Nephron progenitor cell (in vitro differentiated cells): ENCODE results near the gene SULT2B1.

ENCODE experiments used
- DNase-seq: peaks from one replicate; pipeline ENCODE4 v3.0.0; 2021
- H3K27ac Mint-ChIP-seq: 2 replicates; pipeline ENCODE4 v1.8.0; 2021; ENCODE audit warnings: mild to moderate bottlenecking, moderate library complexity, mixed read lengths
- H3K27me3 Mint-ChIP-seq: 2 replicates; pipeline ENCODE4 v1.8.0; 2021; ENCODE audit warnings: mild to moderate bottlenecking, low read depth, mixed read lengths; ENCODE audit not compliant: poor library complexity
- H3K36me3 Mint-ChIP-seq: 2 replicates; pipeline ENCODE4 v1.8.0; 2021; ENCODE audit warnings: low read depth, mixed read lengths
- H3K4me1 Mint-ChIP-seq: 2 replicates; pipeline ENCODE4 v1.8.0; 2021; ENCODE audit warnings: mixed read lengths
- H3K4me3 Mint-ChIP-seq: 2 replicates; pipeline ENCODE4 v1.8.0; 2021; ENCODE audit warnings: mild to moderate bottlenecking, moderate library complexity, mixed read lengths
- H3K9me3 Mint-ChIP-seq: 2 replicates; pipeline ENCODE4 v1.8.0; 2021; ENCODE audit warnings: mild to moderate bottlenecking, moderate library complexity, mixed read lengths
- CTCF ChIP-seq: fragments of 200-600 bp; sonication (generic); IDR thresholded peaks from 2 replicates; pipeline ENCODE4 v1.5.0; 2021; ENCODE audit warnings: antibody characterized with exemption

SULT2B1 gene

GRCh38 chr19:48648134-48648533 lies 96.2 kb downstream of the SULT2B1 start:
- no peaks in the 10 kb centered on the region for H3K9me3 Mint-ChIP-seq
- no peak overlapping the region for H3K27ac Mint-ChIP-seq
- H3K4me3 Mint-ChIP-seq, result no peak overlapping the region
- peaks cover 32% of the 10 kb centered on the region for H3K4me1 Mint-ChIP-seq
- peaks cover 6% of the 10 kb centered on the region for H3K27me3 Mint-ChIP-seq
- TF ChIP-seq CTCF, result no peak
- DNase-seq, result no peak
- no peaks in the 10 kb centered on the region for H3K36me3 Mint-ChIP-seq
